ENCODE results near the gene TOMM20. TPM values are rescaled to one million over a fixed set of nuclear protein-coding genes. Genes with fewer than 3 reads are reported as not detected.

TOMM20 gene
- total and polyA plus RNA-seq, 9 of the 15 experiments (the other 6 are each of a cell fraction or from before 2014, with no cell fraction given): 70.6 to 334 (median 159) TPM

GRCh38 chr1:235093696-235094592 is 34.7 kb downstream of the TOMM20 start:
- no peaks in the 10 kb centered on the region for H4K20me1 ChIP-seq (replicated peaks; ENCODE audit: control insufficient read depth, insufficient read depth, low read length)
- BruUV-seq (replicated peaks): no TSS peak
- ATAC-seq: peak; percentile 88
- peak overlapping the region in 1 of 2 experiments; percentile 2; a peak in 1 of 4 replicates for H3K9ac ChIP-seq (ENCODE audit: insufficient read depth in 1 of 2, low read depth in 2 of 2, low read length in 2 of 2)
- peak overlapping the region; percentile 44; the same call in 1 of the 2 replicates for H3K4me2 ChIP-seq (ENCODE audit: insufficient read depth, low read length)
- H3K4me3 ChIP-seq: no peak overlapping the region
- DNase-seq (ENCODE audit: extremely low read depth in 1 of 4, low spot score in 3 of 4): peak; percentile 82 to 89 (median 88)
- no peaks in the 10 kb centered on the region for H3K9me1 ChIP-seq (ENCODE audit: control insufficient read depth, insufficient read depth, low read length)
- H3K9me3 ChIP-seq (replicated peaks; ENCODE audit: control insufficient read depth, insufficient read depth, low read depth, low read length): 0 out of 2 replicates have a peak, but pooled peaks cover 2% of the 10 kb centered on the region
- intact Hi-C loops (cut with micrococcal nuclease): loop anchor here (1.0 to 5.0 kb wide), 11 partner anchors 158 to 982 kb away; partner anchors contain the start of genes B3GALNT2 and COA6
- no peaks in the 10 kb centered on the region for H3K79me2 ChIP-seq (ENCODE audit: control insufficient read depth, insufficient read depth, low read length)
- no peak overlapping the region; the same call in 2 of the 3 replicates for H3K27ac ChIP-seq (ENCODE audit: extremely low read depth, low read depth, low read length)
- H3K36me3 ChIP-seq (ENCODE audit: control insufficient read depth, insufficient read depth, low read length): no peaks in the 10 kb centered on the region
- peak overlapping the region; percentile 60 for H2AFZ ChIP-seq (ENCODE audit: low read depth, low read length)
- WGBS (ENCODE audit: insufficient coverage, low coverage, missing lambda C conversion rate): 22% methylated on average over 24 of the region's 24 CpGs
- POLR2A ChIA-PET: interaction anchor here (0.6 to 1.0 kb wide), 5 partner anchors 11 to 117 kb away, joined by 3 to 4 read pairs (median 3); no protein-coding TSS in a partner anchor
- in situ Hi-C loops (cut with MboI): loop anchor here (5.0 to 10.0 kb wide), 5 partner anchors 321 to 969 kb away; no protein-coding TSS in a partner anchor
- peak; percentile 80 for FAIRE-seq
- H3K27me3 ChIP-seq (ENCODE audit: control insufficient read depth in 2 of 2, insufficient read depth in 2 of 2, low read length in 2 of 2): no peaks in the 10 kb centered on the region
- CTCF ChIA-PET (ENCODE audit: low intra/inter-chr PET ratio): interaction anchor here (0.7 to 3.0 kb wide), 8 partner anchors 323 to 689 kb away, joined by 3 to 20 read pairs (median 7); partner anchors contain the start of gene B3GALNT2
- peaks cover 14 to 18% of the 10 kb centered on the region in 2 experiments for H3K4me1 ChIP-seq (replicated peaks in 1 of 2; ENCODE audit: control insufficient read depth in 2 of 2, insufficient read depth in 2 of 2, low read length in 2 of 2)
- TF ChIP-seq TBL1XR1 (IDR thresholded peaks at IDR 0.05; ENCODE audit: low read length in 2 of 2): 0 out of 4 replicates have a peak, but pooled peaks of 1 of the 2 experiments have one; percentile 29
- no peak for TF ChIP-seq HNRNPK (IDR thresholded peaks at IDR 0.05; ENCODE audit: low read depth, low read length, poor library complexity, severe bottlenecking)
- TF ChIP-seq, protein P1, sequence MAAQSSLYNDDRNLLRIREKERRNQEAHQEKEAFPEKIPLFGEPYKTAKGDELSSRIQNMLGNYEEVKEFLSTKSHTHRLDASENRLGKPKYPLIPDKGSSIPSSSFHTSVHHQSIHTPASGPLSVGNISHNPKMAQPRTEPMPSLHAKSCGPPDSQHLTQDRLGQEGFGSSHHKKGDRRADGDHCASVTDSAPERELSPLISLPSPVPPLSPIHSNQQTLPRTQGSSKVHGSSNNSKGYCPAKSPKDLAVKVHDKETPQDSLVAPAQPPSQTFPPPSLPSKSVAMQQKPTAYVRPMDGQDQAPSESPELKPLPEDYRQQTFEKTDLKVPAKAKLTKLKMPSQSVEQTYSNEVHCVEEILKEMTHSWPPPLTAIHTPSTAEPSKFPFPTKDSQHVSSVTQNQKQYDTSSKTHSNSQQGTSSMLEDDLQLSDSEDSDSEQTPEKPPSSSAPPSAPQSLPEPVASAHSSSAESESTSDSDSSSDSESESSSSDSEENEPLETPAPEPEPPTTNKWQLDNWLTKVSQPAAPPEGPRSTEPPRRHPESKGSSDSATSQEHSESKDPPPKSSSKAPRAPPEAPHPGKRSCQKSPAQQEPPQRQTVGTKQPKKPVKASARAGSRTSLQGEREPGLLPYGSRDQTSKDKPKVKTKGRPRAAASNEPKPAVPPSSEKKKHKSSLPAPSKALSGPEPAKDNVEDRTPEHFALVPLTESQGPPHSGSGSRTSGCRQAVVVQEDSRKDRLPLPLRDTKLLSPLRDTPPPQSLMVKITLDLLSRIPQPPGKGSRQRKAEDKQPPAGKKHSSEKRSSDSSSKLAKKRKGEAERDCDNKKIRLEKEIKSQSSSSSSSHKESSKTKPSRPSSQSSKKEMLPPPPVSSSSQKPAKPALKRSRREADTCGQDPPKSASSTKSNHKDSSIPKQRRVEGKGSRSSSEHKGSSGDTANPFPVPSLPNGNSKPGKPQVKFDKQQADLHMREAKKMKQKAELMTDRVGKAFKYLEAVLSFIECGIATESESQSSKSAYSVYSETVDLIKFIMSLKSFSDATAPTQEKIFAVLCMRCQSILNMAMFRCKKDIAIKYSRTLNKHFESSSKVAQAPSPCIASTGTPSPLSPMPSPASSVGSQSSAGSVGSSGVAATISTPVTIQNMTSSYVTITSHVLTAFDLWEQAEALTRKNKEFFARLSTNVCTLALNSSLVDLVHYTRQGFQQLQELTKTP (IDR thresholded peaks at IDR 0.05; ENCODE audit: low read depth in 1 of 2, partially characterized antibody in 2 of 2): no peak
- TF ChIP-seq, protein P2, sequence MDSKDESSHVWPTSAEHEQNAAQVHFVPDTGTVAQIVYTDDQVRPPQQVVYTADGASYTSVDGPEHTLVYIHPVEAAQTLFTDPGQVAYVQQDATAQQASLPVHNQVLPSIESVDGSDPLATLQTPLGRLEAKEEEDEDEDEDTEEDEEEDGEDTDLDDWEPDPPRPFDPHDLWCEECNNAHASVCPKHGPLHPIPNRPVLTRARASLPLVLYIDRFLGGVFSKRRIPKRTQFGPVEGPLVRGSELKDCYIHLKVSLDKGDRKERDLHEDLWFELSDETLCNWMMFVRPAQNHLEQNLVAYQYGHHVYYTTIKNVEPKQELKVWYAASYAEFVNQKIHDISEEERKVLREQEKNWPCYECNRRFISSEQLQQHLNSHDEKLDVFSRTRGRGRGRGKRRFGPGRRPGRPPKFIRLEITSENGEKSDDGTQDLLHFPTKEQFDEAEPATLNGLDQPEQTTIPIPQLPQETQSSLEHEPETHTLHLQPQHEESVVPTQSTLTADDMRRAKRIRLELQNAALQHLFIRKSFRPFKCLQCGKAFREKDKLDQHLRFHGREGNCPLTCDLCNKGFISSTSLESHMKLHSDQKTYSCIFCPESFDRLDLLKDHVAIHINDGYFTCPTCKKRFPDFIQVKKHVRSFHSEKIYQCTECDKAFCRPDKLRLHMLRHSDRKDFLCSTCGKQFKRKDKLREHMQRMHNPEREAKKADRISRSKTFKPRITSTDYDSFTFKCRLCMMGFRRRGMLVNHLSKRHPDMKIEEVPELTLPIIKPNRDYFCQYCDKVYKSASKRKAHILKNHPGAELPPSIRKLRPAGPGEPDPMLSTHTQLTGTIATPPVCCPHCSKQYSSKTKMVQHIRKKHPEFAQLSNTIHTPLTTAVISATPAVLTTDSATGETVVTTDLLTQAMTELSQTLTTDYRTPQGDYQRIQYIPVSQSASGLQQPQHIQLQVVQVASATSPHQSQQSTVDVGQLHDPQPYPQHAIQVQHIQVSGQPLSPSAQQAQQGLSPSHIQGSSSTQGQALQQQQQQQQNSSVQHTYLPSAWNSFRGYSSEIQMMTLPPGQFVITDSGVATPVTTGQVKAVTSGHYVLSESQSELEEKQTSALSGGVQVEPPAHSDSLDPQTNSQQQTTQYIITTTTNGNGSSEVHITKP (IDR thresholded peaks at IDR 0.05; ENCODE audit: partially characterized antibody): no peak
- TF ChIP-seq ZNF75A (CRISPR knock-in tag; IDR thresholded peaks at IDR 0.05): no peak
- no peak for TF ChIP-seq ZBTB2 (IDR thresholded peaks at IDR 0.05)
- peak; percentile 13 to 66; a peak in 2 of 4 replicates for TF ChIP-seq RCOR1 (IDR thresholded peaks at IDR 0.05; ENCODE audit: borderline replicate concordance in 1 of 2, low read depth in 2 of 2, low read length in 2 of 2)
- no peak for TF ChIP-seq FOXM1 (IDR thresholded peaks at IDR 0.05; ENCODE audit: low read depth)
- TF ChIP-seq FOXM1 (CRISPR knock-in tag; IDR thresholded peaks at IDR 0.05; ENCODE audit: low read depth): no peak
- TF ChIP-seq PTRF (tag; IDR thresholded peaks at IDR 0.05): no peak
